Right cardiac atrium (tissue), 5 donors: Measurements from ENCODE around the gene FMN1. TPM values are rescaled to one million over a fixed set of nuclear protein-coding genes. Genes with fewer than 3 reads are reported as not detected.
A peak's percentile ranks its signal among the peaks of the same experiment; 100 is the strongest.

Experiments
- ATAC-seq, 2 donors: fragments of 200-7000 bp; cut with Tn5 transposase; one replicate each; pipeline versions ENCODE4 v1.8.0 to v1.9.1; 2020; ENCODE audit warnings: moderate library complexity in 2 of 2, mild to moderate bottlenecking in 1 of 2
- DNase-seq, 3 donors: peaks; one replicate each; pipeline ENCODE4 v3.0.0-alpha.2; 2020
- H3K27ac ChIP-seq: one replicate; pipeline ENCODE4 v1.5.1; 2013; ENCODE audit warnings: mild to moderate bottlenecking, low read length, control low read depth, moderate library complexity
- H3K27me3 ChIP-seq: one replicate; pipeline ENCODE4 v1.6.1; 2013; ENCODE audit not compliant: control insufficient read depth, insufficient read depth
- H3K4me1 ChIP-seq: one replicate; pipeline ENCODE4 v1.6.1; 2013; ENCODE audit warnings: low read length; ENCODE audit not compliant: control insufficient read depth, insufficient read depth
- H3K4me3 ChIP-seq: one replicate; pipeline ENCODE4 v1.5.1; 2013; ENCODE audit warnings: low read length, control low read depth
- H3K9me3 ChIP-seq: one replicate; pipeline ENCODE4 v1.6.1; 2013; ENCODE audit warnings: low read length; ENCODE audit not compliant: control insufficient read depth
- WGBS: extraction: QIAGEN DNeasy Blood & Tissue Kit; methylation state at CpG from one replicate; pipeline ENCODE4 v1.1.7; 2013; 5-methylcytosine and 5-hydroxymethylcytosine counted together
- intact Hi-C, 4 donors: fragments of 100-400 bp; cut with DNase I; formaldehyde crosslinking; loops; one replicate each; pipeline versions ENCODE4 v1.11.0 to v1.14.0; 2022 to 2023
- polyA plus RNA-seq: library from polyadenylated mRNA; stranded (reverse); fragments of 200-250 nt; gene quantifications from one replicate; pipeline ENCODE4 v1.2.3, GENCODE V29; 2013
- total RNA-seq, 4 donors: library from RNA; stranded (reverse); fragmentation: NEBNext Ultra II Directional; extraction: Animal tissue kit (Norgen Biotek cat#: 25700); gene quantifications; one replicate each; pipeline ENCODE4 v1.2.1, GENCODE V29; 2021
- donor health status: healthy with polysubstance abuse.
- donor health status: DM: no; HTN: yes; CAD: no.
- donor health status: DM: no; HTN: no; CAD: no.
- donor health status: DM: no; HTN: yes; CAD: no; lungs with severe emphysema.
- donor health status: DM: yes; HTN: yes; CAD: no.

Gene FMN1
- total and polyA plus RNA-seq, 5 donors: 0.63 to 8.5 (median 3.5) TPM

DNA sequence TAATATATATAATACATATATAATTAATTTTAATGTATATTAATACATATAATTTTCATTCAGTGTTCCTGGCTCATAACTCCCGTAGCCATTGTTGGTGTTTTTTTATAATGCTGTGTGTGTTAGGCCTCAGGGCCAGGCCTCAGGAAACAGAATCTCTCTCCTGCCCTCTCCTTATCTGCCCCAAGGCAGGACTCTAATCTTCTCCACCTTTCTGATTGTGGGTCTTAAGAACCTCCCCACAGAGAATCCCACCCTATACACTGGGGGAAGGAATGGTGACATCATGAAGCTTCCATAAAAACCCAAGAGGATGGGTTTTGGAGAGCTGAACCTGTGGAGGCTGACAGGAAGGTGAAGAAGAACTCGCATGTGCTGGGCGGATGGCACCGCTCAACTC is 4.0 kb upstream of the FMN1 start:
- intact Hi-C loops: loop anchor here in 1 of 4 donors (10.0 kb wide), 1 partner anchor 64 kb away; no protein-coding TSS in a partner anchor
- WGBS: 92% methylated on average over 4 of the region's 4 CpGs
- DNase-seq (no peak), ATAC-seq (no peak)
- Histone ChIP-seq H3K9me3 (no peaks in the 10 kb centered on the region), H3K4me3 (no peak overlapping the region), H3K4me1 (no peaks in the 10 kb centered on the region), H3K27ac (no peak overlapping the region), H3K27me3 (no peaks in the 10 kb centered on the region)

DNA sequence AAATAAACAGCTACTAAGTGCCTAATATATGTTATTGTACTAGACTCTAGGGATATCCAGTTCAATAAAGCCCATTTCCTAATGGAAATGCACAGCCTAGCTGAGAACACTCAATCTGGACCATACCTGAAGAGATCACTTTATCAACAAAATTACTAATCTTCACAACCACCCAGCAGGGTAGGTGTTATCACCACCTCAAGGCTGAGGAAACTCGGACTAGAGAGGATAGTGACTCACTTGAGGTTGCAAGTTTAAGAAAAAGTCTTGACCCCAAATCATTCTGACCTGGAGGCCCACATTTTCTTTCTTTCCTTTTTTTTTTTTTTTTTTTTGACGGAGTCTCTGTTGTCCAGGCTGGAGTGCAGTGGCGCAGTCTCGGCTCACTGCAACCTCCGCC is 3.1 kb upstream of the FMN1 start:
- DNase-seq (no peak), ATAC-seq (no peak)
- H3K27me3 ChIP-seq: no peaks in the 10 kb centered on the region
- intact Hi-C loops: loop anchor here in 1 of 4 donors (10.0 kb wide), 1 partner anchor 63 kb away; no protein-coding TSS in a partner anchor
- no peak overlapping the region for H3K4me3 ChIP-seq
- H3K9me3 ChIP-seq: no peaks in the 10 kb centered on the region
- no peaks in the 10 kb centered on the region for H3K4me1 ChIP-seq
- H3K27ac ChIP-seq: no peak overlapping the region
- 85% methylated on average over 5 of the region's 5 CpGs for WGBS

DNA sequence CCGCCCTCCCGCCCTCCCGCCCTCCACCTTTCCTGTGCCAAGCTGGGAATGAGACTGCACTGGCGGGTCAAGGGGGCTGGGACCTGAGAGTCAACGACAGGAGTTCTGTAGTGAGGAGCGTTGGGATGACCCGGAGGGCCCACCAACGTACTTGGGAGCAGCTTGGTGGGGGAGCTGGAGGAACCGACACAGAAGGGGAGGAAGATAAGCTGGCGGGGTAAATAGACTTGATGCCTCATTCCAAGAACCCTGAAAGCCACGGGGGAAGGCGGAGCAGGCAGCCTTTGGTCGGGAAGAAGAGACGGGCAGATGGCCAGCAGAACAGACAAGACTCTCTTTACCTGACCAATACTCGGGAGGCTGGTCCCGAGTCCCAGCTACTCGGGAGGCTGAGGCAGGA is 277 bp downstream of the FMN1 start:
- H3K27ac ChIP-seq: no peak overlapping the region
- ATAC-seq: no peak
- peak overlapping the region; percentile 30 for H3K4me3 ChIP-seq
- H3K9me3 ChIP-seq: no peaks in the 10 kb centered on the region
- intact Hi-C loops: loop anchor here in 1 of 4 donors (10.0 kb wide), 1 partner anchor 59 kb away; no protein-coding TSS in a partner anchor
- no peaks in the 10 kb centered on the region for H3K4me1 ChIP-seq
- WGBS: 12% methylated on average over 17 of the region's 17 CpGs
- H3K27me3 ChIP-seq: no peaks in the 10 kb centered on the region
- peak in 1 of 3 donors; percentile 13 for DNase-seq

DNA sequence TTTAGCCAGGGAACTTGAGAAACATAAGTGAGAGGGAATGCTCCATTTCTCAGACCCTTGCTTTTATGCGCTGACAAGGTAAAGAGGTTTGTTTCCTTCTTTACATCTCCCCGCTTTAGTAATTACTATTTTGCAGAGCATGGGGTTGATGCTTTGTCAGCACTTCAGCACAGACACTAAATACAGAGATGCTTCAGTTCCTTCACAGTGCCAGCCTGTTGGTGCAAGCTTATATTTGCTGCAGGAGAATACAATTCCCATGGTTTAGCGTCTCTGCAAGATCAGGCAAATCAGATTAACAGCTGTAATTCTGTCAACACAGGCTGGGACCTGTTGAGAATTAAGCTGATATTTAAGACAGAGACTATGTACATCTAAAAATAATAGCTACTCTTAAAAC is 2.9 kb downstream of the FMN1 start:
- no peak overlapping the region for H3K4me3 ChIP-seq
- ATAC-seq: no peak
- H3K27me3 ChIP-seq: no peaks in the 10 kb centered on the region
- no peak overlapping the region for H3K27ac ChIP-seq
- DNase-seq: no peak
- WGBS: 74% methylated on average over 3 of the region's 3 CpGs
- intact Hi-C loops: loop anchor here in 1 of 4 donors (10.0 kb wide), 1 partner anchor 57 kb away; no protein-coding TSS in a partner anchor
- no peaks in the 10 kb centered on the region for H3K4me1 ChIP-seq
- no peaks in the 10 kb centered on the region for H3K9me3 ChIP-seq

DNA sequence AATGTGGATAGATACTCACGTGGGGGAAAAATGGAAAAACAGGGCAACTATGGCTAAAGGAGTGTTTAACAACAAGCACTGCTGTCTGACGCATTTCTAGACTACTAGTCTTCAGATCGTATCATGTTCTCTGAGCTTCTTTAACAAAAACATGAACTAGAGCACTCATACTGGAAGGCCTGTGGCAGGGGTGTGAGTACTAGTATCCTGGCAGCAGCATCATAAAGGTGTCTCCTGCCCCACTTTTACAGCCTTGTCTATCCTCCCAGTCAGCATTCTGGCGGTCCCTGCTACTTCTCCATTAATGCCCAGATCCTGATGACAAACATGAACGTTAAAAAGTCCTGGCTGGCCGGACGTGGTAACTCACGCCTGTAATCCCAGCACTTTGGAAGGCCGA is 4.0 kb downstream of the FMN1 start:
- Histone ChIP-seq H3K4me1 (no peaks in the 10 kb centered on the region), H3K27me3 (no peaks in the 10 kb centered on the region), H3K9me3 (no peaks in the 10 kb centered on the region), H3K4me3 (no peak overlapping the region), H3K27ac (no peak overlapping the region)
- WGBS: 86% methylated on average over 9 of the region's 9 CpGs
- intact Hi-C loops: loop anchor here in 1 of 4 donors (10.0 kb wide), 1 partner anchor 56 kb away; no protein-coding TSS in a partner anchor
- no peak for DNase-seq
- no peak for ATAC-seq

DNA sequence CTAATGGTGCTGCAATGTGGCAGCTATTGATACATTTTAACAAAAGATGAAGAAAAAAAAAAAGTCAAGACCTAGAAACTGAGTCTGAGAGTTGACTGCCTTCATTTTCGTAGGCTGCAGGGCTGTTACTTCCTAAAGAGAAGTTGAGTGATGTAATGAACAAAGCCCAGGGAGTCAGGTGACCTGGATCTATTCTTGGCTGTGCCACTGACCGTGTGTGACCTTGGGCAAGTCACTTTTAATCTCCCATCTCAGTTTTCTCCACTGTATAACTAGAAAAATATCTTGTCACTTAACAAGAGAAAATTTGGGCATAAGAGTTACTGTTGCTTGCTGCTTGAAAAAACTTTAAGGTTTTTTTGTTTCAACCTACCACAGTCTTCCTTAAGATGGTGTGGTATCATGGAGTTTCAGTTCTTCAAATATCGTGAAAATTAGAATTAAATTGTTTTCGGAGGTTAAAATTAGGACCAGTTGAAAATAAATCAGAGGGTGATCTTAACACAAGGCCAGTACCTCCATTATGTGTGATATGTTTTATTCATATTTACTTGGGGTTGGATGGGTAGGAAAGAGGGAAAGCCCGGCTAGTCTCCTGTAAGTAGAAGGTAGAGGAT is 5.8 kb downstream of the FMN1 start:
- Histone ChIP-seq H3K27ac (no peak overlapping the region), H3K27me3 (no peaks in the 10 kb centered on the region), H3K4me3 (no peak overlapping the region), H3K4me1 (no peaks in the 10 kb centered on the region), H3K9me3 (no peaks in the 10 kb centered on the region)
- 60% methylated on average over 5 of the region's 5 CpGs for WGBS
- DNase-seq (no peak), ATAC-seq (no peak)
- intact Hi-C loops: no loop called here

DNA sequence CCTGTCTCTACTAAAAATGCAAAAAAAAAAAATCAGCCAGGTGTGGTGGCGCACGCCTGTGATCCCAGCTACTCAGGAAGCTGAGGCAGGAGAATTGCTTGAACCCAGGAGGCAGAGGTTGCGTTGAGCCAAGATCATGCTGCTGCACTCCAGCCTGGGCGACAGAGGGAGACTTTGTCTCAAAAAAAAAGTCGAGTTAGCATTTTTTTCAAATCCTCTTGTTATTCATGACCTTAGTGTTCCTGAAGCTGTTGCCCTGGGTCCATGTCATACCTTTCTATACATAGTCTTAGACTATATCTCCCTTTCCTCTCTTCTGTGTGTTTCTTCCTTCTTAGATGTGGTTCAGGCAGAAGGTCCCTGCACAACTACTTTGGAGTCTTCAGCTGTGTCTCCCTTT is 6.4 kb downstream of the FMN1 start:
- intact Hi-C loops: no loop called here
- Histone ChIP-seq H3K27ac (no peak overlapping the region), H3K4me1 (no peaks in the 10 kb centered on the region), H3K9me3 (no peaks in the 10 kb centered on the region), H3K4me3 (no peak overlapping the region), H3K27me3 (no peaks in the 10 kb centered on the region)
- no peak for ATAC-seq
- 83% methylated on average over 5 of the region's 5 CpGs for WGBS
- no peak for DNase-seq

DNA sequence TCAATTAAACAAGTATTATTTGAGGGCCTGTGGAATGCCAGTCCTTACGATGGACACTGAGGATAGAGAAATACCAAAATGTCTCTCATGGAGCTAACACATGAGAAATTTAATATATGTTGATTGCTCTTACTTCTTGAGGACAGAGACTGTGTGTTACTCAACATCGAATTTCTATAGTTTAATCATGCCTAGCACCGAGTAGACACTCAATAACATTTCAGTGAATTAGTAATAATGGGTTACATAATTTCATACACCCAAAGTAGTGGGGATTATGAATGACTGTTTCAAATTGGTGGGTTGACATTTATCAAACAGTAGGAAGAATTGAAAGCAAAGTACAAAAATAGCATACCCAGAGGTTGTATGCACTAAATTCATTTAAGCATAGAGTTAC is 11.2 kb downstream of the FMN1 start:
- intact Hi-C loops: no loop called here
- Histone ChIP-seq H3K4me3 (no peak overlapping the region), H3K27ac (no peak overlapping the region), H3K4me1 (no peaks in the 10 kb centered on the region), H3K27me3 (no peaks in the 10 kb centered on the region), H3K9me3 (no peaks in the 10 kb centered on the region)
- 85% methylated on average over 3 of the region's 3 CpGs for WGBS
- no peak for ATAC-seq
- DNase-seq: no peak

DNA sequence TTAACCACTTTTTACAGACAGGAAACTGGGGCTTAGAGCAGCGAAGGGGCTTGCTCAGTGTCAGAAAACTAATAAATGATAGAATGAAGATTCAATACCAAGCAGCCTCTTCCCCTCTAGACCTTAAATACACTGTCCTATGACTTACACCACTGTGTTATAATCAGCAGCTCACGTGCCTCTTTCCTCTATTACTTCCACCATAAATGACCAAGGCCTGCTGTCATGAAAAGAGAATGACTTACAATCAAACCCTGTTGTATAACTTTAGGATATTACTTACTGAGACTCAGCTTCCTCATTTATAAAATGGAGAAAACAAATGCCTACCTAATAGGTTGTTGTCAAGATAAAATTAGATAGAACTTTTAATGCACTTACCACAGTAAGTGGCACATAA is 11.6 kb downstream of the FMN1 start:
- Histone ChIP-seq H3K27ac (no peak overlapping the region), H3K4me3 (no peak overlapping the region), H3K9me3 (no peaks in the 10 kb centered on the region), H3K4me1 (no peaks in the 10 kb centered on the region), H3K27me3 (no peaks in the 10 kb centered on the region)
- DNase-seq (no peak), ATAC-seq (no peak)
- intact Hi-C loops: no loop called here
- WGBS: 66% methylated on average over 2 of the region's 2 CpGs

DNA sequence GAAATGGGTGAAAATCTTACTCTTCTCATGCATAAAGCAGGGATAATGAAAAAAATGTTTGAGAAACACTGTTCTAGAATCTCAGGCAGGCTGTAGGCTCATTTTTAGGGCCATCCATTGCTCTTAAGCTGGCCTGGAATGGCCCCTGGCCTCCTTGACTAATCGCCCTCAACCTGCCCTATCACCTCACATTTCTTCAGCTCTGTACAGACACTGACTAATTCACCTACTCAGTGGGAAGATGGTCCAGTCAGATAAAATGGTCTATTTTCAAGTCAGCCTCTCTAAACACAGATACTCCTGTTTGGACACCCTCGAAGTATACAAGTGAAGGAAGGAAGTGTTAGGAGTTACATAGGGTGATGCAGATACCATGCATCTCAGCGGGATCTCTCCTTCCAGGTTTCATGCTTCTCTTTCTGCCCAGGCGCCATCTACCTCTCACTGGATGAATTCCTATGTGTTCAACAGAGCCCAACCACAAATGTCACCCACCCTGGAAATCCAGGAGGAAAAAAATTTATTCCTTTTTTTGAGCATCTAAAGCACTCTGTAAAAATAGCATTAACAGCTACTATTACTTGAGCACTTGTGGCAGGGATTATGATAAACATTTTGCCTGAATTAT is 12.1 kb downstream of the FMN1 start:
- H3K27me3 ChIP-seq: no peaks in the 10 kb centered on the region
- ATAC-seq (no peak), DNase-seq (no peak)
- intact Hi-C loops: no loop called here
- WGBS: 58% methylated on average over 4 of the region's 4 CpGs
- H3K9me3 ChIP-seq: no peaks in the 10 kb centered on the region
- no peaks in the 10 kb centered on the region for H3K4me1 ChIP-seq
- H3K4me3 ChIP-seq: no peak overlapping the region
- no peak overlapping the region for H3K27ac ChIP-seq

DNA sequence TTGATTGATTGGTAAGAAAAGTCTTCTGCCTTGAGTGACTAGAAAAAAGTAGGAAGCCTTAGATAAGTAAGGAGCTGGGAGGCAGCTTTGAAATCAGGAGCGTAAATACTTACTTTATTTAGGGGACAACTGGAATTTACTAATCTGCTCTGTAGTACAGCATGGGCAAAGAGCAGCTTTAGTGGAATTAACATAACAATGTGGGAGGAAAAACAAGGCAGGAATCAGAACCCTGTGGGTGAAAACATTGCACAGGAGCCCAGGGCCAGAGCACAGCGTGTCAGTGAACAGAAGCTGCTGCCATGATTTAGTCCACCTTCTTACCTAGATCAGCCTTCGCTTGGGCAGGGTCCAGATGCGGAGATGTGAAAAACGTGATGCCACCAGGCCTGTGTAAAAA is 14.6 kb downstream of the FMN1 start:
- H3K4me3 ChIP-seq: no peak overlapping the region
- no peaks in the 10 kb centered on the region for H3K9me3 ChIP-seq
- H3K4me1 ChIP-seq: no peaks in the 10 kb centered on the region
- ATAC-seq: no peak
- no peak overlapping the region for H3K27ac ChIP-seq
- WGBS: 82% methylated on average over 5 of the region's 5 CpGs
- no peaks in the 10 kb centered on the region for H3K27me3 ChIP-seq
- intact Hi-C loops: no loop called here
- DNase-seq: no peak
